NCI-H774 (cell line): Measurements from ENCODE around the gene OSBPL3.

Experiments
- DNase-seq: peaks from one replicate; lab custom pipeline; 2025; lab: John Stamatoyannopoulos, UW

OSBPL3 gene

DNA sequence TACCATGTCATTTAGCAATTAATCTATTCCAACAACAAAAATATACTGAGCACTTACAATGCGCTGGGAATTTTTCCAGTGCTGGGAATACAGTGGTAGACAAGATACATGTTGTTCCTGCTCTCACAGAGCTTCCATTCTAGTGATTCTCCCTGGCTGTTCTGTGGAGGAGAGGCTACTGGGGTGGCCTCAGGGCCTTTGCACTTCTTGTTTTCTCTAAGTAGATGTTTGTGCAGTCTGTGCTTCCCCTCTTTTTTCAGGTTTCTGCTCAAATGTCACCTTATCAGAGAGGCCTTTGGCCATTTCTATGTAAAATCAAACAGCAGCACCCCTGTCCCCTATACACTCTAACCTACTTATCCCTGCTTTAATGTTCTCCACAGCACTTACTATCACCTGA, 24.7 kb downstream of the OSBPL3 start:
- no peak for DNase-seq

DNA sequence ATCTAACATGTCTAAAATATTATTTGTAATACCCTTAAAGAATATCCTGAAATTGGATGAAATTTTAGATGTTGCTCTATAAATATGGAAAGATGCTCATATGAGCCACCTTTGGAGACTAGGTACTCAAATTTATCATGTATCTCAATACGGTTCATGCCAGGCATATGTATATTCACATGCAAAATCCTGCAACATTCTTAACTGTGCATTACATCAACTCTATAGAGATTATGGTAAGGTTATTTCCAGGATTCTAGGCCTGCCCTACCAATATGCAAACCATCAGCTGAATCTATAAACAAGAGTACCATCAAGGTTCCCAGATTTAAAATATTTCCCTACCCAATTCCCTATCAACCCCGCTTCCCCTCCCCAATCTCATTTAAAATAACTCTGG, 27.5 kb downstream of the OSBPL3 start:
- no peak for DNase-seq

DNA sequence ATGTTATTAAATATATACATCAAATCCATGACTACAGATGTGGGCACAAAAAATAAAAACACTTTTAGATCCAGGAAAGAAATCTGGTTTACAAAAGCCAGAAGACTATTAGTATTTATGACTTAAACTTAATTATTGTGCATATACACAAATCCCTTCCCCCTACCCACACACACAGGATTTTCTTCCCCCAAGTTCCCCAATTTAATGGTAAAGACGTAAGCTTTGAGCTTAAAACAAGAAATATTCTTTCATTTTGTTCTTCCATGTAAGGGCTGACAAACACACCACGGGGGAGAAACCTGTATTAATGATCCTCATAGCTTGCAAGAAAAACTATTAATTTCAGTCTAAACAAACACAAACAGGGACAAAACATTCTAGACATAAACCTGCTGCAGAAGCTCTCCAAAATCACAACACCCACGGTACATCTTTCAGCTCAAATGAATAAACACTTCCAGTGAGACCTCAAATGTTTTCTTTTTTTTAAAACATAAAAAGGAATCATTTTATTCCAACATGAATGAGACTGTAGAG, 28.5 kb downstream of the OSBPL3 start:
- no peak for DNase-seq

DNA sequence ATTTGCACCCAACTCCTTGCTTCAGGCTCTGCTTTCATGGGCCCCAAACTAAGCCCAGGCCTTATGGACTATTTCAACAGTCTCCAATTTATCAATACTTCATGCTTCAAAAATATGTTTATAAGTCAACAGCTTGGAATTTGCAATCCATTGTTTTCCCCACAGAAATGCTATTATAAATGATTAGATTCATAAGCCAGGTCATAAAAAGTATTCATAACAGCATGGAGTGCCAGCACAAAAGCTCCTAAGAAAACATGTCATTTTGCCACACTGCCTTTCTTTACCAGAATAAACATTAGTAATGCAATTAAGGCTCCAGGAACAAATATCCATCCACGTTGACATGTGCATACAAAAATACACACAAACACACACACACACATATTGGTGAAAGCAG, 30.1 kb downstream of the OSBPL3 start:
- no peak for DNase-seq

DNA sequence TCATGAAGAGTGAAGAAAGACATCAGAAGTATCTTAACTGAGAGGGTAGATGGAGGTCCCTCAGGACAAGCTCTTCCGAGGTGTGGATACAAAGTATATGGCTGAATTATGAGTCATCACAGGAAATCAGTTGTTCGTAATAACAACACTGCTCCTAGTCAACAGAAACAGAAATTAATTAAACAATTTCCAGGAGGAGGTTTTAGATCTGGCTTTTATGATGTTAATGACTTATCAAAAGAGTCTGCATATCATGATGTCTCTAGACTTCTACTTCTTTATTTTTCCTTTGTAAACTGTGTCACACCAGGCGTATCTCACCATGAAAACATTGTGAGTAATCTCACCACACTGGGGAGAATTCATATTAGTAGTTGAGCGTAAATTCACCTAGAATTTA, 31.2 kb downstream of the OSBPL3 start:
- DNase-seq = no peak

DNA sequence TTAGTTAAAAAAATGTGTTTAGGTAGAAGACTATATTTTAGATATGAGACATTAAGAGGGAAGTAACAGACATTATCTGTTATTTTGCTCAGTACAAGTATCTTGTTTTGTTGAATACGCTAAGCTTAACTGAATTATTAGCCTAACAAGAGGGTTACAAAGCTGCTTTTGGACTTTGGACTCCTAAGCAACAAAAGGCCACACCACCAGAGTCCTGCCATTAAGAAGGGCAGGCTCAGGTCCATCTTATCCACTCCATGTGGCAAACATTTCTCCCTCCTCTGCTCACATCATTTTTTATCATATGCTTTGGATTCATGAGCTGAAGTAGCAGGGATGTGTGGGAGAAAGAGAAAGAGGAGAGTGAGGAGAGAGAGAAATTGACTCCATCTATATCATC, 33.5 kb downstream of the OSBPL3 start:
- no peak for DNase-seq

DNA sequence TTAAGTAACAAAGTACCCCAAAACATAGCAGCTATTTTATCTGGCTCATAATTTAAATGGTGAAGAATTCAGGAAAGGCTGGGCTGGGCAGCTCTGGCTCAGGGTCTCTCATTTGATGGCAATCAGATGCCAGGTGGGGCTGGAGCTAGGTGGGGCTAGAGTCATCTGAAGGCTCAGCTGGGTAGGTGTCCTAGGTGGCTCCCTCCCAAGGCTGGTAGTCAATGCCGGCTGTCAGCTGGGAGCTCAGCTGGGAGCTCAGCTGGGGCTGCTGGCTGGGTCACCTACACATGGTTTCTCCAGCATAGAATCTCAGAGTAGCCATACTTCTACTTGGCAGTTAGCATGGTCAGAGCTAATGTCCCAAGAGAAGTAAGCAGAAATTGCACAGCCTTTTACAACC, 34.1 kb downstream of the OSBPL3 start:
- DNase-seq = no peak

DNA sequence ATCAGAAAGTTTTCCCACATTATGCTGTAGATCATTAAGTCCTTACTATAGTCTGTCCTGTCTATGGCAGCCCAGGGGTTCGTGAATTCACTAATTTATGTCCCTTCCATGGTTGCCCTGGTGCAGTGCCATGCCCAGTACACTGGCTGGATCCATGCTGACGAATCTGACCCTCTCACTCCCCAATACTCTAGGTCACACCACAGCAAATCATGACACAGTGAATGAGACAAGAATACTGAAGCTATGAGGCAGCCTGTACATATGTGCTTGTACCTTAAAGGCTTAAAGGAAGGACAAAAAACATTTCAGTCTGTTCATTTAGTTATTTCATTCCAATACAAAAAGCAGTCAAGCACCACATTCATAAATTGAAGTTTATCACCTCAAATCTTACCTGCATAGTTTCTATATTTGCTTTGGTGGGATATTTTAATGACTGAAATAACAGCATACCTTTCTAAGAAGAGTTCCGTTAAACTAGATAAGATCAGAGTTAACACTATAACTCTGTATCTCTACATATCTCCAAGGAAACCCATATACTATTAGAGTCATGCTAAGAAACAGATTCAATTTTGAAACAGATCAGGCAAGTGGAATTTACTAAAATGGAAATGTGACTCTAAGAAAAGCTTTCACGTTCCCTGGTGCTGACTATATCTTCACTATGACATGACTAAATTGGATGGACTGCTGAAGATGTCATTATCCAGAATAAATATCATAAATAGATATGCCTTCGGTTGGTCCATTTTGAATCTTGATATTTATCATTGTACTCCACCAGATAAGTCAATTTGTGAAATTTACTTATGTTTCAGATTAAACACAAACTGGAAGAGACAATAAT, 36.7 kb downstream of the OSBPL3 start:
- no peak for DNase-seq

DNA sequence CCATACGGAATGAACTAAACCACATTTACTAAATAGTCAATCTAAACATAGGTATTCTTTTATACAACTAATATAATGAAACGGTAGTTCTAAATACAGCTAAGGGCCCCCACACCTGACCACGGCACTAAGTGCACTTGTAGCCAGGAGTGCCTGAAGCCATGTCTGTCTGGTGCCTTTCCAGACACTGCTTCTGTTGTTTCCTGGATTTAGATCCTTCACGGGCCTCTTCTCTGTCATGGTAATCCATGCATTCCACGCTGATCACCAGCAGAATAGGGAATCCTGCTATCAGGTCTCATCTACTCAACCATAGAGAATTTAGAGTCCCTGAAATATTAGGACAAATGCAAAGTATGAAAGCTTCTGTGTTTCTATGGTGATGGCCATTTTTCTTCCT, 37.8 kb downstream of the OSBPL3 start:
- no peak for DNase-seq

DNA sequence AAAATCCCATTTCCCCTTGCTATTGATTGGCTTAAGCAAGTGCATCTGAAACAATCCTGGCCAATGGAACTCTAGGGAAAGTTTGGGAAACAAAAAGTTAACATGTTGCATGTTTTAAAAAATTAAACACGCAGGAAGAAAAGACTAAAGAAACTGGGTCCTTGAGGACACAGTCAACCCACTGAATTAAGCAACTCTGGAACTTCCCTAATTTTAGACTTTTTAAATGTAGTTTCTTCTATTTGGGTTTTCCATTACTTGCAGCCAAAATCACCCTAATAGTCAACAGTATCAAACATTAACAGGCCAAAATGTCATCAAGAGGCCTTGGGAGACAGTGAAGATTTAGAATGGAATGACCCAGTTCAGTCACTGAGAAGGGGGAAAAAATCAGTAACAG, 40.6 kb downstream of the OSBPL3 start:
- no peak for DNase-seq

DNA sequence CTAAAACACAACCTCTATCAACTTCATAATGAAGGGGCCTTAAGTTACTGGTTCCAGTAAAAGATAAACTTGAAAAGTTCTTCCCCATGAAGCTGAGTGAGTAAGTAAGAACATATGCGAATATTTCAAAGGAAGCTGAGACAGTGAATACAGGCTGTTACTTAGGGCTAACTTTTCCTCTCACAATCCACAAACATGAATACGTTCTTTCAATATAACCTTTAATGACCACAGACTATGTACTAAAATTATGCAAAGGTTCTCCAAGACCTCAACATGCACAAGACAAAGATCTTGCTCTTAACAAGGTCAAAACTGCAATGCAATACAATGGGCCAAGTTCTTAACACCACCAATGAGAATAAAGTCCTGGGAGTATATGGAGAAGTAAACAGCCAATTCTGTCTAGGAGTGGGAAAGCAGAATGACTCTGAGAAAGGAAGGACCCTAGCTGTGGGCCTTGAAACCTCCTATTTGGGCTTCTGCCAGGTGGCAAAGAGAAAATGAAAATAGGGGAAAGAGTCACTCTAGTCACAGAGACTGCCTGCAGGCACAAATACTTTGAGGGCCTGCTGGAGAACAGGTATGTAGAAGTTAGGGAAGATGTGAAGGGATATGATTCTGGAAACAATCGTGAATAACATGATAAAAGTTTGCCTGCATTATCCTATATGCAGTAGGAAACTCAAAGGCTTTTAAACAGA, 43.7 kb downstream of the OSBPL3 start:
- no peak for DNase-seq

DNA sequence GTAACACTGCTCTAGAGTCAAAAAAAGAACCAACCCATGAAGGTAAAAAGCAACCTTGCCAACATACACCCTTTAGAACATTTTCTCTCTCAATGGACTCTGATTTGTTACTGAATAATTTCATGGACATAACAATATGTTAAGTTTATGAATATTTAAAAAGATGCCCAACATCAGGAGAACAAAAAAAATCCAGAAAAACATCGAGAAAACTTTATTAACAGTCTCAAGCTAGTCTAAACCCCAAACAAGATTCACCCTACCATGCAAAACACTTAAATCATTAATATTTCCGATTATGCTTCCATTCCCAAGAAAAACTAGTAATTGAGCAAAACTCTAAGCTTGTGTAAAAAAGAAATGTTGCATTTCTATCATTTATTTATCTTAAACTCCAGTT, 46.7 kb downstream of the OSBPL3 start:
- no peak for DNase-seq

DNA sequence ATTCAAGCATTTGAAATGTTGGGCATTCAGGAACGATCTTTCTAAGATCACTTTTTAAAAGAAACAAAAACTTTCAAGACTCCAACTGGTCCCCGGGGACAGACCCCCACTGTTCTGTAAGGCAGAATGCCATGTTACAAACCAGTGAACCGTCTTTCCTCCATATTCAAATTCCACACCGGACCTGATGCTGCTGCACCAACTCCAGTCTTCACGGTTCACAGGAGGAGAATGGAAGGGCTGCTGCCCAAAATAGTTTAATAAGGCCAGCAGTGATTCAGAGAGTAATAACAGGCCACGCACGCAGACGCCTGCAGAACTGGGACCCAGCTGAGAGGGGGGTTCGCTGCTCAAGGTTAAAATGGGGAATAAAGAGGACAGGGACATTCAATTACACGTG, 47.2 kb downstream of the OSBPL3 start:
- DNase-seq = no peak

DNA sequence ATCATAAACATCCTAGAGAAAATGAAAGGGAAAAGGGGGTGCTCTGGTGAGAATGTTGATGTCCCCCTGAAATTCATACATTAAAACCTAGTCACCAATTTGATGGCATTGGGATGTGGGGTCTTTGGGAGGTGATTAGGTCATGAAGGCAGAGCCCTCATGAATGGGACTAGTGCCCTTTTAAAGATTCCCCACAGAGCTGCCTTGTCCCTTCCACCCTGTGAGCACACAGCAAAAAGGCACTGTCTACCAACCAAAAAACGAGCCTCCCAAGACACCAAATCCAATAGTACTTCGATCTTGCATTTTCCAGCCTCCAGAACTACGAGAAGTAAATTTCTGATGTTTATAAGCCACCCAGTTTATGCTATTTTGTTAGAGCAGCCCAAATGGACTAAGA, 47.6 kb downstream of the OSBPL3 start:
- no peak for DNase-seq

DNA sequence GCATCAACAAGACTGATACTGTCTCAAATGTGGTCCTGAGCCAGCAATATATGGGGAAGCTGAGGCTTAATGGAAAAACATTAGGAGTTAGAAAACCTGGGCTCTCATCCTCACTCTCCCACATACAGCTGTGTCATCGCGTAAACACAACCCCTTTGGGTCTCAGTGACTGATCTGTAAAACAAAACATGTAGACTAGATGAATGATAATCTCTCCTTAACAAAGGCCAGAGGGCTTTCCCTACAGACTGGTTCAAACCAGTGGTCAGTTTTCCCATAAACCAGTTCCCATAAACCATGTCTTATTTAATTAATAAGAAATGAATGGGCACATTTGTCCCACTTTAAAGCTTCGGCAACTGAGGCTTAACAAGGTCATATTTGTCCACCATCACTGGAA, 48.1 kb downstream of the OSBPL3 start:
- no peak for DNase-seq

DNA sequence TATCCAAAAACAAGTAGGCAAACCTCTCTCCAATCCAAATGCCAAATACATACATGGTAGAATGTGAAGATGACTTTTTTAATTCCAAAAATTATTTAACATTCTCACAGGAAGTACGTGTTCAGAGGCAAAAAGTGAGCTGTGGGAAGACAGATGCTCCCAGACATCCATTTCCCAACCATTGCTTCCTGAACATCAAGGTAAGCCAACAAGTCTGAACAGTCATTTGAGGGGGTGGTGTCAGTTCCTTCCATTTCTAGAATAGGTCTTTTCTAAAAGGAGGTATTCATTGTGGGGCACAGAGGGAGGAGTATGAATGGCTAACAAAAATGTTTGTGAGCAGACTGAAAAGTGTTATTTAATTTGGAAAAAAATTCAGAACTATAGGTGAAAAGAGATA, 49.1 kb downstream of the OSBPL3 start:
- no peak for DNase-seq

DNA sequence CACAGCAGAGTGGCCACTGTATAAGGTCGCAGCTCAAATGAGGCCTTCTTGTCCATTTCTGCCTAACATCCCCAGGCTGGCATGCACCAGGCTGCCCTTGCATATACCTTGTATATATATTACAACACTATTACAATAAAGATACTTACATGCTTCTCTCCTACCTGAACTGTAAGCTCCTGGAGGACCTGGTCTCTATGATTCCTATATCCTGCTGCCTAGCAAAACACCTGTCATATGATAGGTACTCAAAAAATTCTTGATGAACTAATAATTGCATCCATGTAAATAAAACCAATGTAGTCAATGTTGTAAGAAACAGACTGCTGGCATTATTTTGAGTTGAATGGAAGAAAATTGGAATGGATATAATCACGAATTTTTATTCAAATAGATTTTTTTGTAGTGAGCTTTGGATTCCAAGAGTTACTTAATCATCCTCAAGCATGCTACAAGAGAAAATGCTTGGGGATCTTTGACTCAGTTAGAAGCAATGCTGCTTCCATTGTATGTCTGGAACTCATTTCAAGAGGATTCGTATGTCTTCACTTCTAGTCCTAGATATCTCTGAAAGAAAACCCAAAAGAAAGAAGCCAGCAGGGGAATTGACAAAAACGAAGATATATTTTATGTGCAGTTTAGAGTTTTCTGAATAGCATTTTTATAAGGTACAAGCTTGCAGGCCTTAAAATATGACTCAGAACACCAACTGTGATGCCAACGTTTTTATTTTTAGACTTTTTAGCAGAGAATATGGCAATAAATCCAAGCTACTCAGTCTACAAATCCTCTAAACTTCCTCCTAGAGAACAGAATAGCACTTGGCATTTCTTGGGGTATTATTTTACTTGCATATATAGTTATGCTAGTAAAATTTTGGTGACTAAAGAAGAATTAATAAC, 53.1 kb downstream of the OSBPL3 start:
- no peak for DNase-seq

DNA sequence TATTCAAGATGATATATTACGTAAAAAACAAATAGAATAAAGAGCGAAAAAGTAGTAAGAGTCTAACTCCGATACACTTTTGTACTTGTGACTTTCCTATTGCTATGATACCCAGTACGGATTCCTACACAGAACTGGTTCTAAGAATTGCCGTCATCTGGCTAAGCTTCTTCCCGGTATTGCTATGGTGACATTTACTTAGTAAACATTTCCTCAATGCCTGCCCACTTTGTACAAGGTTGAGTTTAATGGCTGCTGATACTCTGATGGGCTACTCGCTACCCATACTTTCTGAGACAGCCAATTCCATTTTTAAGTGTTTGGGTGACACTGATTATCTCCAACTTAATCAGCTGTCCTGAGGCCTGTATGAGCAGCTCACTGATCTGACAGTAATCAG, 55.6 kb downstream of the OSBPL3 start:
- no peak for DNase-seq

DNA sequence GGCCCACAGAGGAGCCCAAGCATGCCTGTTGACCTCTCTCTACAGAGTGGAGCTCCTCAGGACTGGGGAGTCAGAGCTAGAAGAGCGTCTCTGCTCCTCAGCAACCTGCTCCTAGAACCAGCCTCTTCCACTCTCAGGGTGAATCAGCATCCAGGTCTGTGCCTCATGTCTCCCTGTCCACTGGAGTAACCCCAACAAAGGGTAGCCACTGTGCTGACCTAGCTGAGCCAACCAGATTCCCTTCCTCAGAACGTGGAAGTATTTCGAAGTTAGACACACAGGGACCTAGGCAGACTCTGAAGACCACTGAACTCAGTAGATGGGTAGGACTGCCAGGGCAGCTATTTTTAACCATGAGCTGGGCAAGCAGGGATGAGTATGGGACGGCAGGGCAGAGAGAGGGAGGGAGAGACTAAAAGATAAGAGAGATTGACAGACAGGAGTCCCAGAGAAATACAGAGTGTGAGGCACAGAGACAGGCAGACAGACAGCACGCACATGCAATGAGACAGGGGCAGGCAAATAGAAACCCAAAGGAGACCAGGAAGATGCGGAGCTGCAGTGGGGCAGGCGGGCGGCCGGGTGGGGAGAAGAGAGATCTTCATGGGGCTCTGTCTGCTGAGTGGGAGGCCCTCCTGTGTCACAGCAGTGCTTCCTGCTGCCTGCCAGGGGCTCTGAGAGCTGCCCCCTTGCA, 56.7 kb downstream of the OSBPL3 start:
- no peak for DNase-seq

DNA sequence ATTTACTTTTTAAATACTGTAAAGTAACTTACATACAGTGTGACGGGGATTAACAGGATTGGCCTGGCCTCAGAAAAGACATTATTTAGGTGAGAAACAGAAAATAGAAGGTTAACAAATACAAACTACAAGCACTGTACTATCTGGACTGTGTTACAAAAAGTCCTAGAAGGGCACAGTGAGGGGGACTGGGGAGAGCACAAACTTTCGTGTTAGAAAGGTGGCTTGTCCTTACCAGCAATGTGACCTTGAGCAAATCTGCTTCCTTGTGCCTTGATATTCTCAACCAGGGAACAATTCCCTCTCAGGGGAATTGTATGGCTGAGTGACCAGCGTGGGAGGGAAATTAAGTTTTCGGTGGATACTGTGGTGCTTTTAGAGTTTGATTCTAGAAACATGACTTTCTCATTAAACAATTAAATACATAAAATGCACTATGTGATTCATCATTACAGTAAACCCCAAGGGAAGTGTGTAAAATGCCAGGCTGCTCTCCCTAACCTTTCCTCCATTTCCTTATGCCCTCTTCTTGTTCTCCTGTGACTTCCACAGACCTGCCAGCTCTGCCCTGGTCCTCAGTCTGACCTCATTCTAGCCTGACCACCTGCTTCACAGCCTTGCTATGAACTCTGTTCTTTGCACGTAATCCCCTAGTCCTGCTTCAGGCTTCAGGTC, 57.7 kb downstream of the OSBPL3 start:
- DNase-seq = no peak

DNA sequence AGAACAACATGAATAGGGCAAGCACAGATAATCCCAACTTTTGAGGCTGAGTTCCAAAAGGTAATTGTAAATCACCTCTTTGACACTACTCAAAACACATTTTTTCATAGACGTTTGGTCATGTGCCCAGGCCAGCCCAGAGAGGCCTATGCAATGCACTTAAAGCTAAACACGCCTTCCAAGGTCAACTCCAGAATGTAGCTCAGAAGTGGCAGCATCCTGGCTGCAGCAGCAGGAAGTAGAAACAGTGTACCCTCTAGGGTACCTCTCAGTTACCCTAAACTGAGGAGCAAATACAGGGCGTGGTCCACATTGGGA, 58.7 kb downstream of the OSBPL3 start:
- DNase-seq = no peak
